Activated naive CD4-positive, alpha-beta T cell treated with anti-CD3 and anti-CD28 coated beads for 36 hours (primary cell): ENCODE measurements around the gene SARS1. TPM values are rescaled to one million over a fixed set of nuclear protein-coding genes. Genes with fewer than 3 reads are reported as not detected.

Experiments used
- CTCF ChIA-PET: fragments of 350-600 bp; sonication (Branson Sonifier 250); formaldehyde crosslinking; loops from one replicate; lab custom pipeline; 2021; ENCODE audit warnings: antibody characterized with exemption; lab: Charles Lee
- DNase-seq: peaks from one replicate; pipeline ENCODE4 v3.0.0-alpha.2; 2020
- H3K27ac Mint-ChIP-seq: one replicate; pipeline ENCODE4 v1.8.0; 2021; ENCODE audit warnings: mild to moderate bottlenecking, mixed read lengths
- H3K27me3 Mint-ChIP-seq: one replicate; pipeline ENCODE4 v1.8.0; 2021; ENCODE audit warnings: low read depth, mixed read lengths
- H3K36me3 Mint-ChIP-seq: one replicate; pipeline ENCODE4 v1.8.0; 2021; ENCODE audit warnings: low read depth, mixed read lengths
- H3K4me1 Mint-ChIP-seq: one replicate; pipeline ENCODE4 v1.8.0; 2021; ENCODE audit warnings: low read depth, mixed read lengths
- H3K4me3 Mint-ChIP-seq: one replicate; pipeline ENCODE4 v1.8.0; 2021; ENCODE audit warnings: mild to moderate bottlenecking, moderate library complexity, mixed read lengths
- H3K9me3 Mint-ChIP-seq: one replicate; pipeline ENCODE4 v1.8.0; 2021; ENCODE audit warnings: mixed read lengths
- intact Hi-C: fragments of 100-400 bp; cut with micrococcal nuclease; formaldehyde crosslinking; loops from one replicate; pipeline ENCODE4 v1.15.1; 2023
- total RNA-seq, 2 experiments: library from RNA; stranded (reverse); gene quantifications; one replicate each; pipeline ENCODE4 v1.2.3, GENCODE V29; 2021

SARS1 gene
- total RNA-seq, 2 experiments from 2014 or later, result 363 TPM

DNA sequence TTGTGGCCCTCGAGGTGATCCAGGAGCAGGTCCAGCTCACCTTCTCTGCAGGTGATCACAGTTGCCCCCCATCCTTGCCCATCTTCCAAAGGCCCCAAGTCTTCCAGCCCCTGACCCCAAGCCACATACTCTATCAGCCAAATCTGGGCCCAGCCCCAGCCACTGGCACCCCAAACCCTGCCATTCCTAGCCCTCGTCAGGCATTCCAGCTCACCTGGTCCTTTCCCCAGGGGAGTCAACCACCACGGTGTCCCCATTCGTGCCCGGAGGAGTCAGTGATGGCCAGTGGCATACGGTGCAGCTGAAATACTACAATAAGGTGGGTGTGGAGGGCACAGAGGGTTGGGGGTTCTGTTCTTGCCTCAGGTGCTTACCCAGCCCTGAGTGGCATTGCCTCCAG, 47.9 kb downstream of the SARS1 start:
- H3K4me1 Mint-ChIP-seq, result peaks cover 3% of the 10 kb centered on the region
- CTCF ChIA-PET, result interaction anchor here (0.5 to 1.3 kb wide), 2 partner anchors 15 to 465 kb away, joined by 3 to 5 read pairs; no protein-coding TSS in a partner anchor
- no peak overlapping the region for H3K27ac Mint-ChIP-seq
- no peaks in the 10 kb centered on the region for H3K9me3 Mint-ChIP-seq
- DNase-seq, result no peak
- H3K4me3 Mint-ChIP-seq, result no peak overlapping the region
- intact Hi-C loops, result no loop called here
- no peaks in the 10 kb centered on the region for H3K36me3 Mint-ChIP-seq
- H3K27me3 Mint-ChIP-seq, result peaks cover 1% of the 10 kb centered on the region

DNA sequence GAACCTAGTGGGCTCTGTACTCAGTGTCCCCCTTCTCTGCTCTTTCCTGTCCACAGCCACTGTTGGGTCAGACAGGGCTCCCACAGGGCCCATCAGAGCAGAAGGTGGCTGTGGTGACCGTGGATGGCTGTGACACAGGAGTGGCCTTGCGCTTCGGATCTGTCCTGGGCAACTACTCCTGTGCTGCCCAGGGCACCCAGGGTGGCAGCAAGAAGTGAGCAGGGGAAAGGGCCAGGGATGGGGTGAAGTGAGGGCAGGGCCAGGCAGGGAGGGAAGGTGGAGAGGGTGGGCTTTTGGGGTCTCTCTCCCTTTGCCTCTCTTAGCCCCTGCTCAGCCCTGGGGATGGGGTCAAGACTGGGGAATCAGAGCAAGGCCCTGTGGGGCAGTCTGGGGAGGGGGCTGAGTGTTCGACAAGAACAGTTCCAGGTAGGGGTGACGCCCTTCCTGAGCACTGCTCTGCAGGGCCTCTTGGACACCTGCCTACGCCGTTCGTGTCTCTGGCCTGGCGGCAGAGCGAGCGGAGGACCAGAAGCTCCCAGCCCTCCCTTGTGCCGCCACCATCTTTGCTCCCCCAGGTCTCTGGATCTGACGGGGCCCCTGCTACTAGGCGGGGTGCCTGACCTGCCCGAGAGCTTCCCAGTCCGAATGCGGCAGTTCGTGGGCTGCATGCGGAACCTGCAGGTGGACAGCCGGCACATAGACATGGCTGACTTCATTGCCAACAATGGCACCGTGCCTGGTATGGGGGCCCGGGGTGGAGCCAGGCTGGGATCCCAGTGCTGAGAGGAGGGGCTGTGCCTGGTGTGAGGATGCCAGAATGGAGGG, 48.7 kb downstream of the SARS1 start:
- Mint-ChIP-seq H3K9me3 (no peaks in the 10 kb centered on the region), H3K36me3 (no peaks in the 10 kb centered on the region), H3K4me1 (peaks cover 3% of the 10 kb centered on the region), H3K4me3 (no peak overlapping the region), H3K27me3 (peaks cover 1% of the 10 kb centered on the region), H3K27ac (no peak overlapping the region)
- CTCF ChIA-PET, result interaction anchor here (0.5 to 4.2 kb wide), 7 partner anchors 12 to 270 kb away, joined by 3 to 33 read pairs (median 3); partner anchors contain the start of gene SORT1
- no peak for DNase-seq
- intact Hi-C loops, result loop anchor here (1.0 kb wide), 3 partner anchors 61 to 270 kb away; no protein-coding TSS in a partner anchor

DNA sequence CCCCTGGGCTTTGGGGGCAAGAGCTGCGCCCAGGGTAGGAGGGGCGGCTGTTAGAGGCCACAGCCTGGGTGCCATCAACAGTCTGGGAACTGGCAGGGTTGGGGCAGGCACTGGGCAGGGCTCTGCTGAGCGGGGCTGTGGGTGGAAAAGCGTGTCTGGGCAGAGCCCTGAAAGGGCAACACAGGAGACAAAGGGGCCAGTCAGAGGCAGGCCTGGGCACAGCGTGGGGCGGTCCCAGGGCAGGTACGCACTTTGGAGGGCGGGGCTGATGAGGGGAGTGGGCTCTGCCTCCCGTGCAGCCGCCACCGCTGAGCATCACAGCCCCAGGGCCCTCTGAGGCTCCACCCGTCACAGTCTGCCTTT, 49.5 kb downstream of the SARS1 start:
- Mint-ChIP-seq H3K4me1 (peaks cover 3% of the 10 kb centered on the region), H3K27me3 (peaks cover 1% of the 10 kb centered on the region), H3K9me3 (no peaks in the 10 kb centered on the region), H3K4me3 (no peak overlapping the region), H3K36me3 (no peaks in the 10 kb centered on the region), H3K27ac (no peak overlapping the region)
- no peak for DNase-seq
- CTCF ChIA-PET, result interaction anchor here (0.8 to 4.2 kb wide), 8 partner anchors 13 to 269 kb away, joined by 3 to 33 read pairs (median 5); partner anchors contain the start of gene SORT1
- intact Hi-C loops, result loop anchor here (1.0 kb wide), 3 partner anchors 62 to 269 kb away; no protein-coding TSS in a partner anchor

DNA sequence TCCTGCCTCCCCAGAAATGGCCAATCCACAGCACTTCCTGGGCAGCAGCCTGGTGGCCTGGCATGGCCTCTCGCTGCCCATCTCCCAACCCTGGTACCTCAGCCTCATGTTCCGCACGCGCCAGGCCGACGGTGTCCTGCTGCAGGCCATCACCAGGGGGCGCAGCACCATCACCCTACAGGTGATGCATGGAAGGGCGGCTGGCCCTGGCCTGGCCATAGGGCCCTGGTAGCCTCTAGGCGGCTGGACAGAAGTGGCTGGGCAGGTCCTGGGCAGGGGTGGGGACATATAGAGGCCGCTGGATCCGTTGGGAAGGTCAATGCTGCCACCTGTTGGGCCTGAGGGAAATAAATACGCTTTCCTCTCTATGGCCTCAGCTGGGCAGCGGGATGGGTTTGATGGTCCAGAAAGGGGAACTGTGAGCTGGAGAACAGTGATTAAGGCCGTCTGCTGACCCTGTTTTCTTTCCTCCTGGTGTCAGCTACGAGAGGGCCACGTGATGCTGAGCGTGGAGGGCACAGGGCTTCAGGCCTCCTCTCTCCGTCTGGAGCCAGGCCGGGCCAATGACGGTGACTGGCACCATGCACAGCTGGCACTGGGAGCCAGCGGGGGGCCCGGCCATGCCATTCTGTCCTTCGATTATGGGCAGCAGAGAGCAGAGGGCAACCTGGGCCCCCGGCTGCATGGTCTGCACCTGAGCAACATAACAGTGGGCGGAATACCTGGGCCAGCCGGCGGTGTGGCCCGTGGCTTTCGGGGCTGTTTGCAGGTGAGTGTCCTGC, 50.1 kb downstream of the SARS1 start:
- intact Hi-C loops, result loop anchor here (1.0 kb wide), 3 partner anchors 62 to 269 kb away; no protein-coding TSS in a partner anchor
- DNase-seq, result peak; percentile 84
- Mint-ChIP-seq H3K4me3 (no peak overlapping the region), H3K9me3 (no peaks in the 10 kb centered on the region), H3K4me1 (peaks cover 3% of the 10 kb centered on the region), H3K27ac (no peak overlapping the region), H3K27me3 (peaks cover 1% of the 10 kb centered on the region), H3K36me3 (no peaks in the 10 kb centered on the region)
- CTCF ChIA-PET, result interaction anchor here (0.7 to 4.2 kb wide), 13 partner anchors 9 to 268 kb away, joined by 3 to 33 read pairs (median 4); partner anchors contain the start of gene SORT1

DNA sequence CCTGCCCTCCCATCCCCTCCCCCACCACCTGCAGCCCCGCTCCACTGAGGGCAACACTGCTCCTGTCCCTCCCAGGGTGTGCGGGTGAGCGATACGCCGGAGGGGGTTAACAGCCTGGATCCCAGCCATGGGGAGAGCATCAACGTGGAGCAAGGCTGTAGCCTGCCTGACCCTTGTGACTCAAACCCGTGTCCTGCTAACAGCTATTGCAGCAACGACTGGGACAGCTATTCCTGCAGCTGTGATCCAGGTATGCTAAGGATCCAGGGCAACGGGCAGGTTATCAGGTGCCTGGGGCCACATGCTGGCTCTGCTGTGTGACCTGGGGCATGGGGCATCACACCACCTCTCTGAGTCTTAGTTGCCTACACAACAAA, 50.6 kb downstream of the SARS1 start:
- DNase-seq, result no peak
- no peak overlapping the region for H3K4me3 Mint-ChIP-seq
- peaks cover 3% of the 10 kb centered on the region for H3K4me1 Mint-ChIP-seq
- no peaks in the 10 kb centered on the region for H3K36me3 Mint-ChIP-seq
- peaks cover 1% of the 10 kb centered on the region for H3K27me3 Mint-ChIP-seq
- no peak overlapping the region for H3K27ac Mint-ChIP-seq
- intact Hi-C loops, result no loop called here
- CTCF ChIA-PET, result interaction anchor here (0.7 to 4.2 kb wide), 15 partner anchors 9 to 268 kb away, joined by 3 to 33 read pairs (median 4); partner anchors contain the start of gene SORT1
- H3K9me3 Mint-ChIP-seq, result no peaks in the 10 kb centered on the region

DNA sequence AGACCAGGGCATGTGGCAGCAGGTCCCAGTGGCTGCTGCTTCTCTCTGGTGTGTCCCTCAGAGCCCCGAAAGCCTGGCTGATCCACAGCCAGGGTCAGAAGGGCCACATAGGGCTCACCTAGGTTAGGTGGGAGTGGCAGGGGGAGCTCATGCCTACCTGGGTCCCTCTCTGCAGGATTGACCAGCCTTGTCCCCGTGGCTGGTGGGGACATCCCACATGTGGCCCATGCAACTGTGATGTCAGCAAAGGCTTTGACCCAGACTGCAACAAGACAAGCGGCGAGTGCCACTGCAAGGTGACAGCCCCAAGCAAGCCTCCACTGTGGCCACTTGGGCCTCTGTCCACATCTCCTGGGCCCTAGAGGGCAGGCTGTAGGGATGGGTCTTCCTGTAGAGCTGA, 51.3 kb downstream of the SARS1 start:
- CTCF ChIA-PET, result interaction anchor here (0.7 to 4.2 kb wide), 10 partner anchors 10 to 267 kb away, joined by 3 to 33 read pairs (median 4); partner anchors contain the start of gene SORT1
- Mint-ChIP-seq H3K36me3 (no peaks in the 10 kb centered on the region), H3K27me3 (peaks cover 1% of the 10 kb centered on the region), H3K4me3 (no peak overlapping the region), H3K4me1 (peaks cover 3% of the 10 kb centered on the region), H3K9me3 (no peaks in the 10 kb centered on the region), H3K27ac (no peak overlapping the region)
- intact Hi-C loops, result no loop called here
- DNase-seq, result no peak

DNA sequence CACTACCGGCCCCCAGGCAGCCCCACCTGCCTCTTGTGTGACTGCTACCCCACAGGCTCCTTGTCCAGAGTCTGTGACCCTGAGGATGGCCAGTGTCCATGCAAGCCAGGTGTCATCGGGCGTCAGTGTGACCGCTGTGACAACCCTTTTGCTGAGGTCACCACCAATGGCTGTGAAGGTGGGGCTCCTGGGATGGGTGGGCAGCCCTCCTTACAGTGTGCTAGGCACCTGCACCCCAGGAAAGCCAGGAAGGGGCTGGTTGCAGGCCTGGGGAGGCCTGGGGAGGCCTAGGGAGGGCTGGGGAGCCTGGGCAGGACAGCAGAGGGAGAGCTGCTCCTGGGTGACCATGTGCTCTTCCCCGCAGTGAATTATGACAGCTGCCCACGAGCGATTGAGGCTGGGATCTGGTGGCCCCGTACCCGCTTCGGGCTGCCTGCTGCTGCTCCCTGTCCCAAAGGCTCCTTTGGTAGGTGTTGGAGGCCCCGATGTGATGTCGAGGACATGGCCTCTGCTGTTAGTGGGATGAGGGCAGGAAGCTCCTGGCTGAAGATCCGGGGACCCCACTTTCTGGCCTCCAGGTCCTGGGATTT, 52.1 kb downstream of the SARS1 start:
- peaks cover 3% of the 10 kb centered on the region for H3K4me1 Mint-ChIP-seq
- no peaks in the 10 kb centered on the region for H3K9me3 Mint-ChIP-seq
- H3K4me3 Mint-ChIP-seq, result no peak overlapping the region
- peaks cover 1% of the 10 kb centered on the region for H3K27me3 Mint-ChIP-seq
- intact Hi-C loops, result no loop called here
- CTCF ChIA-PET, result interaction anchor here (0.7 to 4.2 kb wide), 4 partner anchors 11 to 266 kb away, joined by 3 to 28 read pairs (median 5); no protein-coding TSS in a partner anchor
- H3K36me3 Mint-ChIP-seq, result no peaks in the 10 kb centered on the region
- DNase-seq, result no peak
- no peak overlapping the region for H3K27ac Mint-ChIP-seq

DNA sequence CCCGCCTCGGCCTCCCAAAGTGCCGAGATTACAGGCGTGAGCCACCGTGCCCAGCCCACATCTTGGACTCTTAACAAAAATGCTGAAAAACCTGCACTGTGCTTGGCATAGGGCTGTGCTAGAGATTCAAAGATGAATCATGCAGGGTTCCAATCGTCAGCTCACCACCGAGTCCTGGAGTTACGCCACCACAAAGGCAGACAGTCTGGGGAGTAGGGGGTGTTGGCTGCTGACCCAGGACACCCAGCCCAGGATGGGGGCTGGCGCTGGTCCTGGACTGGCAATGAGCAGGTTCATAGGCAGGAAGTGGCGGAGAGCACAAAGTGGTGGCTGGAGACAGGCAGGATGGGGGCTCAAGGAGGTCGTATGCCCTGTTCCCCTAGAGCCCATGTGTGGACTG, 53.2 kb downstream of the SARS1 start:
- DNase-seq, result no peak
- Mint-ChIP-seq H3K36me3 (no peaks in the 10 kb centered on the region), H3K4me3 (no peak overlapping the region), H3K27ac (no peak overlapping the region), H3K4me1 (peaks cover 3% of the 10 kb centered on the region), H3K27me3 (peaks cover 1% of the 10 kb centered on the region), H3K9me3 (no peaks in the 10 kb centered on the region)
- CTCF ChIA-PET, result interaction anchor here (0.7 to 0.9 kb wide), 3 partner anchors 10 to 249 kb away, joined by 3 read pairs; no protein-coding TSS in a partner anchor
- intact Hi-C loops, result no loop called here

DNA sequence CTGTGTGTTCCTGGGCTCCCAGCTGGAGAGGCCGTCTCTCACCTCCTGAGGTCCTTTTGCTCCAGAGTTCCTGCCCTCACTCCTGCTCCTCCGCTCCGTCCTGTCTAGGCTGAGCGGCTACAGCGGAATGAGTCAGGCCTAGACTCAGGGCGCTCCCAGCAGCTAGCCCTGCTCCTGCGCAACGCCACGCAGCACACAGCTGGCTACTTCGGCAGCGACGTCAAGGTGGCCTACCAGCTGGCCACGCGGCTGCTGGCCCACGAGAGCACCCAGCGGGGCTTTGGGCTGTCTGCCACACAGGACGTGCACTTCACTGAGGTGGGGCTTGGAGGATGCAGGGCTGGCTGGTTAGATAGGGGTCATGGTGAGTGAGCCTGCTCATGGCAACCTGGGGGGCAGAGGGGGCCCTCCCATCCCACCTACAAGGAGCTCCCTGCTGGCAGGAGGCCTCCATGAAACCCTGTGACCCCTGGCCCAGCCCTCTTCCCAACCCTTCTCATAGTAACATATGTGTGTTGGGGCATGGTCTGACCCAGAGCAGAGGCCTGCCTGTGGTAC, 54.1 kb downstream of the SARS1 start:
- DNase-seq, result no peak
- H3K4me3 Mint-ChIP-seq, result no peak overlapping the region
- no peaks in the 10 kb centered on the region for H3K9me3 Mint-ChIP-seq
- intact Hi-C loops, result no loop called here
- H3K27ac Mint-ChIP-seq, result no peak overlapping the region
- CTCF ChIA-PET, result interaction anchor here (0.6 kb wide), 1 partner anchor 225 kb away, joined by 3 read pairs; no protein-coding TSS in a partner anchor
- peaks cover 1% of the 10 kb centered on the region for H3K27me3 Mint-ChIP-seq
- no peaks in the 10 kb centered on the region for H3K36me3 Mint-ChIP-seq
- peaks cover 3% of the 10 kb centered on the region for H3K4me1 Mint-ChIP-seq

DNA sequence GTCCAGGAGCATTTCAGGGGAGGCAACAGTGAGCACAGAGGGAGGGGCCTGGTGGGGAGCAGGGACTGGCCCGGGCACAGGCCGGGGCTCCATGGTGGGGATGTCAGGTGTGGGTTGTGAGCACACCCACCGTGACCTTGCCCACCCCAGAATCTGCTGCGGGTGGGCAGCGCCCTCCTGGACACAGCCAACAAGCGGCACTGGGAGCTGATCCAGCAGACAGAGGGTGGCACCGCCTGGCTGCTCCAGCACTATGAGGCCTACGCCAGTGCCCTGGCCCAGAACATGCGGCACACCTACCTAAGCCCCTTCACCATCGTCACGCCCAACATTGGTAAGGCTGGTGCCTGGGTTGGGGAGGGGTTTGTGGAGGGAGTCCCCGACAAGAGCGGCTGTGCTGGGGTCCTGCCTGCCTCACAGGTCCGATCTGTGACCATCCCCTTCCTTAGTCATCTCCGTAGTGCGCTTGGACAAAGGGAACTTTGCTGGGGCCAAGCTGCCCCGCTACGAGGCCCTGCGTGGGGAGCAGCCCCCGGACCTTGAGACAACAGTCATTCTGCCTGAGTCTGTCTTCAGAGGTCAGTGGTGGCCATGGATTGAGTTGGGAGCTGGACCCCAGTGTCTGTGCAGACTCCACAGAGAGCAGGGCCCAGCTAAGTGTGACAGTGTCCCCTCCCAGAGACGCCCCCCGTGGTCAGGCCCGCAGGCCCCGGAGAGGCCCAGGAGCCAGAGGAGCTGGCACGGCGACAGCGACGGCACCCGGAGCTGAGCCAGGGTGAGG, 54.9 kb downstream of the SARS1 start:
- Mint-ChIP-seq H3K36me3 (no peaks in the 10 kb centered on the region), H3K4me1 (peaks cover under 1% of the 10 kb centered on the region), H3K27me3 (no peaks in the 10 kb centered on the region), H3K27ac (no peak overlapping the region), H3K9me3 (no peaks in the 10 kb centered on the region), H3K4me3 (no peak overlapping the region)
- intact Hi-C loops, result no loop called here
- CTCF ChIA-PET, result interaction anchor here (0.6 to 1.3 kb wide), 2 partner anchors 226 to 263 kb away, joined by 3 to 5 read pairs; no protein-coding TSS in a partner anchor
- no peak for DNase-seq
